ENCODE results near the gene CORO2B.
A peak's percentile ranks its signal among the peaks of the same experiment; 100 is the strongest.

CORO2B gene

GRCh38 chr15:68663526-68663925, 84.7 kb downstream of the CORO2B start:
- no peaks in the 10 kb centered on the region for H3K27me3 ChIP-seq (ENCODE audit: insufficient read depth, low read length)
- peaks cover 6% of the 10 kb centered on the region; the same call in 1 of the 2 replicates for H3K9me3 ChIP-seq (ENCODE audit: insufficient read depth, low read depth, low read length)
- no peaks in the 10 kb centered on the region for H3K36me3 ChIP-seq (ENCODE audit: insufficient read depth, low read depth, low read length)

GRCh38 chr15:68666120-68666811, 87.5 kb downstream of the CORO2B start:
- Histone ChIP-seq H3K9ac (ENCODE audit: low read depth, low read length) (peak overlapping the region; percentile 19; the same call in 1 of the 2 replicates), H3K9me3 (ENCODE audit: insufficient read depth, low read depth, low read length) (peaks cover 6% of the 10 kb centered on the region; the same call in 1 of the 2 replicates), H3K27ac (ENCODE audit: low read length) (no peak overlapping the region), H3K36me3 (ENCODE audit: insufficient read depth, low read depth, low read length) (no peaks in the 10 kb centered on the region), H3K27me3 (ENCODE audit: insufficient read depth, low read length) (no peaks in the 10 kb centered on the region), H3K4me3 (ENCODE audit: low read length) (peak overlapping the region; percentile 21; the same call in 1 of the 2 replicates), H3K4me1 (ENCODE audit: insufficient read depth, low read length) (peaks cover 16% of the 10 kb centered on the region; the same call in 1 of the 2 replicates)

More at GRCh38 chr15:68663526-68663925, 84.7 kb downstream of the CORO2B start:
- peaks cover 16% of the 10 kb centered on the region; the same call in 1 of the 2 replicates for H3K4me1 ChIP-seq (ENCODE audit: insufficient read depth, low read length)
- H3K9ac ChIP-seq (ENCODE audit: low read depth, low read length), result no peak overlapping the region
- H3K4me3 ChIP-seq (ENCODE audit: low read length), result no peak overlapping the region
- no peak overlapping the region for H3K27ac ChIP-seq (ENCODE audit: low read length)

GRCh38 chr15:68666812-68667450, 88.1 kb downstream of the CORO2B start:
- Histone ChIP-seq H3K27me3 (ENCODE audit: insufficient read depth, low read length) (no peaks in the 10 kb centered on the region), H3K4me3 (ENCODE audit: low read length) (no peak overlapping the region; the same call in 1 of the 2 replicates), H3K4me1 (ENCODE audit: insufficient read depth, low read length) (peaks cover 16% of the 10 kb centered on the region; the same call in 1 of the 2 replicates), H3K9me3 (ENCODE audit: insufficient read depth, low read depth, low read length) (peaks cover 6% of the 10 kb centered on the region; the same call in 1 of the 2 replicates), H3K9ac (ENCODE audit: low read depth, low read length) (peak overlapping the region; percentile 19; the same call in 1 of the 2 replicates), H3K27ac (ENCODE audit: low read length) (no peak overlapping the region), H3K36me3 (ENCODE audit: insufficient read depth, low read depth, low read length) (no peaks in the 10 kb centered on the region)

GRCh38 chr15:68667800-68668625, 89.2 kb downstream of the CORO2B start:
- Histone ChIP-seq H3K27me3 (ENCODE audit: insufficient read depth, low read length) (no peaks in the 10 kb centered on the region), H3K27ac (ENCODE audit: low read length) (no peak overlapping the region), H3K4me1 (ENCODE audit: insufficient read depth, low read length) (peaks cover 16% of the 10 kb centered on the region; the same call in 1 of the 2 replicates), H3K9ac (ENCODE audit: low read depth, low read length) (no peak overlapping the region), H3K4me3 (ENCODE audit: low read length) (no peak overlapping the region), H3K36me3 (ENCODE audit: insufficient read depth, low read depth, low read length) (no peaks in the 10 kb centered on the region), H3K9me3 (ENCODE audit: insufficient read depth, low read depth, low read length) (peaks cover 6% of the 10 kb centered on the region; the same call in 1 of the 2 replicates)

- peaks cover 16% of the 10 kb centered on the region; the same call in 1 of the 2 replicates for H3K4me1 ChIP-seq (ENCODE audit: insufficient read depth, low read length)
- H3K4me3 ChIP-seq (ENCODE audit: low read length), result no peak overlapping the region
- H3K9ac ChIP-seq (ENCODE audit: low read depth, low read length), result no peak overlapping the region
- no peaks in the 10 kb centered on the region for H3K27me3 ChIP-seq (ENCODE audit: insufficient read depth, low read length)
- no peak overlapping the region for H3K27ac ChIP-seq (ENCODE audit: low read length)
- H3K9me3 ChIP-seq (ENCODE audit: insufficient read depth, low read depth, low read length), result peaks cover under 1% of the 10 kb centered on the region; the same call in 1 of the 2 replicates
- no peaks in the 10 kb centered on the region for H3K36me3 ChIP-seq (ENCODE audit: insufficient read depth, low read depth, low read length)
These were observed 90.3 kb downstream of the CORO2B start for GRCh38 chr15:68668926-68669600.

- no peaks in the 10 kb centered on the region for H3K36me3 ChIP-seq (ENCODE audit: insufficient read depth, low read depth, low read length)
- H3K4me1 ChIP-seq (ENCODE audit: insufficient read depth, low read length), result no peaks in the 10 kb centered on the region; the same call in 1 of the 2 replicates
- H3K27ac ChIP-seq (ENCODE audit: low read length), result no peak overlapping the region
- no peak overlapping the region for H3K9ac ChIP-seq (ENCODE audit: low read depth, low read length)
- no peak overlapping the region for H3K4me3 ChIP-seq (ENCODE audit: low read length)
- H3K9me3 ChIP-seq (ENCODE audit: insufficient read depth, low read depth, low read length), result no peaks in the 10 kb centered on the region
- H3K27me3 ChIP-seq (ENCODE audit: insufficient read depth, low read length), result no peaks in the 10 kb centered on the region
These were observed 93.5 kb downstream of the CORO2B start for GRCh38 chr15:68672251-68672650.

GRCh38 chr15:68672781-68673205, 94.0 kb downstream of the CORO2B start:
- H3K27ac ChIP-seq (ENCODE audit: low read length), result no peak overlapping the region

GRCh38 chr15:68674975-68675374, 96.2 kb downstream of the CORO2B start:
- Histone ChIP-seq H3K9me3 (ENCODE audit: insufficient read depth, low read depth, low read length) (no peaks in the 10 kb centered on the region), H3K4me3 (ENCODE audit: low read length) (no peak overlapping the region), H3K36me3 (ENCODE audit: insufficient read depth, low read depth, low read length) (no peaks in the 10 kb centered on the region), H3K27me3 (ENCODE audit: insufficient read depth, low read length) (no peaks in the 10 kb centered on the region), H3K9ac (ENCODE audit: low read depth, low read length) (no peak overlapping the region), H3K27ac (ENCODE audit: low read length) (no peak overlapping the region), H3K4me1 (ENCODE audit: insufficient read depth, low read length) (no peaks in the 10 kb centered on the region)

More at GRCh38 chr15:68672781-68673205, 94.0 kb downstream of the CORO2B start:
- Histone ChIP-seq H3K4me1 (ENCODE audit: insufficient read depth, low read length) (no peaks in the 10 kb centered on the region), H3K9me3 (ENCODE audit: insufficient read depth, low read depth, low read length) (no peaks in the 10 kb centered on the region), H3K4me3 (ENCODE audit: low read length) (no peak overlapping the region), H3K9ac (ENCODE audit: low read depth, low read length) (no peak overlapping the region), H3K36me3 (ENCODE audit: insufficient read depth, low read depth, low read length) (no peaks in the 10 kb centered on the region), H3K27me3 (ENCODE audit: insufficient read depth, low read length) (no peaks in the 10 kb centered on the region)

- Histone ChIP-seq H3K9me3 (ENCODE audit: insufficient read depth, low read depth, low read length) (no peaks in the 10 kb centered on the region), H3K4me3 (ENCODE audit: low read length) (no peak overlapping the region), H3K27me3 (ENCODE audit: insufficient read depth, low read length) (no peaks in the 10 kb centered on the region), H3K27ac (ENCODE audit: low read length) (no peak overlapping the region), H3K9ac (ENCODE audit: low read depth, low read length) (no peak overlapping the region), H3K4me1 (ENCODE audit: insufficient read depth, low read length) (no peaks in the 10 kb centered on the region), H3K36me3 (ENCODE audit: insufficient read depth, low read depth, low read length) (no peaks in the 10 kb centered on the region)
These were observed 97.3 kb downstream of the CORO2B start for GRCh38 chr15:68676011-68676605.

- Histone ChIP-seq H3K36me3 (ENCODE audit: insufficient read depth, low read depth, low read length) (no peaks in the 10 kb centered on the region), H3K9ac (ENCODE audit: low read depth, low read length) (no peak overlapping the region), H3K27me3 (ENCODE audit: insufficient read depth, low read length) (no peaks in the 10 kb centered on the region), H3K9me3 (ENCODE audit: insufficient read depth, low read depth, low read length) (no peaks in the 10 kb centered on the region), H3K4me1 (ENCODE audit: insufficient read depth, low read length) (no peaks in the 10 kb centered on the region), H3K27ac (ENCODE audit: low read length) (no peak overlapping the region), H3K4me3 (ENCODE audit: low read length) (no peak overlapping the region)
These were observed 98.1 kb downstream of the CORO2B start for GRCh38 chr15:68676926-68677325.

All from iPS-20b (cell line).